Thoracic aorta (tissue), 2 donors: Measurements from ENCODE around the gene TRAF3IP1. TPM values are rescaled to one million over a fixed set of nuclear protein-coding genes. Genes with fewer than 3 reads are reported as not detected.

Source experiments
- ATAC-seq: fragments of 150-250 bp; one replicate; pipeline ENCODE4 v1.8.0; 2017; ENCODE audit warnings: low read depth; ENCODE audit not compliant: insufficient number of reproducible peaks, low FRiP score
- DNase-seq: peaks from one replicate; pipeline ENCODE4 v3.0.0-alpha.2; 2020; ENCODE audit warnings: low spot score
- H3K27ac ChIP-seq, 2 donors: fragments of 200-600 bp; sonication (generic); 1 replicate in 1 of 2; 2 replicates in 1 of 2; pipeline ENCODE4 v1.5.1; 2016; ENCODE audit warnings: mild to moderate bottlenecking in 2 of 2, moderate library complexity in 2 of 2
- H3K27me3 ChIP-seq: fragments of 200-600 bp; sonication (generic); replicated peaks from 2 replicates; pipeline ENCODE4 v1.6.0; 2016; ENCODE audit warnings: mild to moderate bottlenecking; ENCODE audit not compliant: insufficient read depth
- H3K36me3 ChIP-seq: fragments of 200-600 bp; sonication (generic); one replicate; pipeline ENCODE4 v1.5.1; 2016
- H3K4me1 ChIP-seq, 2 donors: fragments of 200-600 bp; sonication (generic); 1 replicate in 1 of 2; 2 replicates in 1 of 2; pipeline versions ENCODE4 v1.5.1 to v1.6.0; 2016; ENCODE audit warnings: low read depth in 2 of 2, mild to moderate bottlenecking in 1 of 2; ENCODE audit not compliant: control insufficient read depth in 1 of 2
- H3K4me3 ChIP-seq: fragments of 200-600 bp; sonication (generic); 2 replicates; pipeline ENCODE4 v1.5.1; 2016; ENCODE audit warnings: mild to moderate bottlenecking
- H3K9me3 ChIP-seq: fragments of 200-600 bp; sonication (generic); 2 replicates; pipeline ENCODE4 v1.5.1; 2016
- CTCF ChIP-seq: fragments of 200-600 bp; sonication (generic); IDR thresholded peaks from one replicate; pipeline ENCODE4 v1.5.1; 2019; ENCODE audit warnings: antibody characterized with exemption
- total RNA-seq, 2 donors: library from RNA; depleted of rRNA; stranded (reverse); fragments of >200 nt; gene quantifications; one replicate each; pipeline versions ENCODE4 v1.1.0 to v1.2.3, GENCODE V29; 2016

The TRAF3IP1 gene
- total RNA-seq, 2 donors from 2014 or later: 19.4 to 23.7 TPM

GRCh38 chr2:238289574-238289973 lies 30.7 kb upstream of the TRAF3IP1 start:
- peak overlapping the region in 1 of 2 donors; percentile 98 for H3K27ac ChIP-seq
- no peaks in the 10 kb centered on the region for H3K9me3 ChIP-seq
- ATAC-seq (no peak), DNase-seq (no peak)
- H3K4me3 ChIP-seq: peak overlapping the region; percentile 92
- TF ChIP-seq CTCF: no peak
- no peaks in the 10 kb centered on the region for H3K36me3 ChIP-seq
- H3K4me1 ChIP-seq: peaks cover 16 to 40% of the 10 kb centered on the region in 2 donors
- H3K27me3 ChIP-seq: no peaks in the 10 kb centered on the region

GRCh38 chr2:238290091-238290509 lies 30.2 kb upstream of the TRAF3IP1 start:
- no peak for TF ChIP-seq CTCF
- no peak overlapping the region for H3K27ac ChIP-seq

GRCh38 chr2:238290715-238291549 lies 29.4 kb upstream of the TRAF3IP1 start:
- no peak overlapping the region for H3K4me3 ChIP-seq
- DNase-seq: no peak
- no peaks in the 10 kb centered on the region for H3K9me3 ChIP-seq
- ATAC-seq: no peak
- H3K4me1 ChIP-seq: peaks cover 12 to 26% of the 10 kb centered on the region in 2 donors
- H3K36me3 ChIP-seq: no peaks in the 10 kb centered on the region
- no peak for TF ChIP-seq CTCF
- H3K27me3 ChIP-seq: no peaks in the 10 kb centered on the region
- H3K27ac ChIP-seq: no peak overlapping the region

More at GRCh38 chr2:238290091-238290509, 30.2 kb upstream of the TRAF3IP1 start:
- ATAC-seq (no peak), DNase-seq (no peak)
- peaks cover 16 to 34% of the 10 kb centered on the region in 2 donors for H3K4me1 ChIP-seq
- no peaks in the 10 kb centered on the region for H3K36me3 ChIP-seq
- no peaks in the 10 kb centered on the region for H3K27me3 ChIP-seq
- no peak overlapping the region for H3K4me3 ChIP-seq
- H3K9me3 ChIP-seq: no peaks in the 10 kb centered on the region

- Histone ChIP-seq H3K4me1 (peaks cover 7 to 18% of the 10 kb centered on the region in 2 donors), H3K27ac (no peak overlapping the region), H3K4me3 (no peak overlapping the region), H3K9me3 (no peaks in the 10 kb centered on the region), H3K27me3 (no peaks in the 10 kb centered on the region), H3K36me3 (no peaks in the 10 kb centered on the region)
- ATAC-seq: no peak
- no peak for DNase-seq
- no peak for TF ChIP-seq CTCF
Observed at GRCh38 chr2:238291550-238292281, 28.6 kb upstream of the TRAF3IP1 start.

- no peak for ATAC-seq
- peaks cover 0 to 6% of the 10 kb centered on the region in 2 donors for H3K4me1 ChIP-seq
- DNase-seq: no peak
Observed at GRCh38 chr2:238294046-238294392, 26.3 kb upstream of the TRAF3IP1 start.

More at GRCh38 chr2:238294046-238294392, 26.3 kb upstream of the TRAF3IP1 start:
- Histone ChIP-seq H3K9me3 (no peaks in the 10 kb centered on the region), H3K4me3 (no peak overlapping the region), H3K27ac (no peak overlapping the region), H3K27me3 (no peaks in the 10 kb centered on the region), H3K36me3 (no peaks in the 10 kb centered on the region)
- TF ChIP-seq CTCF: no peak
